CD4-positive, alpha-beta T cell treated with Interleukin-17A for 1 hour (primary cell): ENCODE measurements around the gene ENPP6.

Experiments used
- DNase-seq: peaks from one replicate; pipeline ENCODE4 v3.0.0-alpha.2; 2020

Gene ENPP6

DNA sequence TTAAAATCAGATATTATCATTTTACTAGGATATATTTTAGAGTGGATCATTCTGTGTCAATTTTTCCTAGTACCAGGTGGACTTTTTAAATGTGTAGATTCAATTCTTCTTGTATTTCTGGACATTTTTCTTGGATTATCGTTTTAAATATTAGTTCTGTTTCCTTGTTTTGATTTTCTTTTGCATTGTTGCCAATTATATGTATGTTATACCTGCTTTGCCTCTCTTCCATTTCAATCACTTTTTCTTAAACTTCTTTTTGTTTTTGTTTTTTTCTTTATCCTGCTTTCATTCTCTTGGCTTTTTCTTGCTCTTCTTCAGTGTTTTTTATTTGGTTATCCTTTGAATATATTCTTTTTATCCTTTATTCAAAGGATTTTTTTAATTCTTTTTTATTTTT, 171.5 kb downstream of the ENPP6 start:
- no peak for DNase-seq

DNA sequence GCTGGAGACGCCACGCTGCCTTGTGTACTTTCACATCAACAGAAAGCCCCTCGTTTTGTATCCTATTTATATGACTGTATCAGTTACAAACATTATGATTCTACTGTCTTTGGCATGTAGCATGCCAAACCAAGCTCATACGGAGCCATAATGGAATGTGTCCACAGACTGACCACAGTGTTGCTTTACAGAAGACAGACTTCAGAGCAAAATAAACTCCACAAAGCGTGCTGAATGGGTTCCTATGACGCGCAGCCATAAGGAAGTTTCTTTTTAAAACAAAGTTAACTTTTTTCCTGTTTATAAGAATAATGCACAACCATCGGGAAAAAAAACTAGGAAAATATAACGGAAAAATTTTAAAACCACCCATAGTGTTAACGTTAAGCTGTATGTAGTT, 176.5 kb downstream of the ENPP6 start:
- DNase-seq = no peak

DNA sequence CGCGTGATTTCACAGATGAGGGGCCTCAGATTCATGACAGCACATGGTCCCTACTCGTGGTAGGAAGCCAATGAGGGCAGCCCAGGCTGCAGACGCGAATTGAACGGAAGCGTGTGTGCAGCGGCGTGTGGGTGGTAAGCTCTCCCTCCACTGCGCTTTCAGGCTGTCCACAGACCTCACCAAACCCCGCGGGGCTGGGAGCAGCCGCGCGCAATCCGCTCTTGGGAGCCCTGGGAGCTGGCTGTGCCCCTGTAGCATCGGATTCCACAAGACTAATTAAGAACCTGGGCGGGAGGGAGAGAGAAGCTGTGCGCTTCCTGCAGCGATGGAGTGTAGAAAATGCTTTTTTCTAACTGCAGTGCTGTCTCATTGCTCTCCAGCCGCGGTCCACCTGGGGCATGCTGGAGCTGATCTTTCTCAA, 177.7 kb downstream of the ENPP6 start:
- no peak for DNase-seq
